HepG2 (cell line): ENCODE data around the gene PSMB8. TPM values are rescaled to one million over a fixed set of nuclear protein-coding genes. Genes with fewer than 3 reads are reported as not detected.

Experiments
- AGO2 ChIP-seq: fragments of 200-400 bp; formaldehyde crosslinking; optimal IDR thresholded peaks from 2 replicates; pipeline ENCODE3; 2017; ENCODE audit warnings: mild to moderate bottlenecking, low read depth, low read length, moderate library complexity
- ARID5B ChIP-seq: IDR thresholded peaks from 2 replicates; pipeline ENCODE4 v1.4.0; 2020; ENCODE audit warnings: mild to moderate bottlenecking, missing genetic modification reagents
- ATF7-NPFF ChIP-seq: sonication (generic); formaldehyde crosslinking; IDR thresholded peaks from 2 replicates; pipeline ENCODE4 v1.8.1; 2023; ENCODE audit warnings: mild to moderate bottlenecking, low read depth, missing genetic modification reagents, moderate library complexity
- DR1 ChIP-seq: sonication (generic); formaldehyde crosslinking; IDR thresholded peaks from 2 replicates; pipeline ENCODE4 v1.8.0; 2021; ENCODE audit warnings: mild to moderate bottlenecking, missing genetic modification reagents, inconsistent platforms
- ELK4 ChIP-seq: sonication (generic); formaldehyde crosslinking; IDR thresholded peaks from 2 replicates; pipeline ENCODE4 v1.9.0; 2021; ENCODE audit warnings: missing genetic modification reagents, borderline replicate concordance
- NFYB ChIP-seq: sonication (generic); formaldehyde crosslinking; IDR thresholded peaks from 2 replicates; pipeline ENCODE4 v1.4.0; 2020; ENCODE audit warnings: missing genetic modification reagents
- NRL ChIP-seq: sonication (generic); formaldehyde crosslinking; IDR thresholded peaks from 2 replicates; pipeline ENCODE4 v1.5.0; 2020; ENCODE audit warnings: missing genetic modification reagents, mild to moderate bottlenecking, moderate library complexity, borderline replicate concordance
- PLRG1 ChIP-seq: fragments of 450-650 bp; conservative IDR thresholded peaks from 2 replicates; pipeline ENCODE4 v1.6.1; 2016
- RCOR2 ChIP-seq: IDR thresholded peaks from 2 replicates; pipeline ENCODE4 v1.6.1; 2016; ENCODE audit warnings: missing biosample characterization, missing genetic modification reagents
- REST ChIP-seq, 2 experiments: IDR thresholded peaks; 2 replicates each; pipeline ENCODE4 v1.6.1; 2011 to 2012; ENCODE audit warnings: low read length in 2 of 2, borderline replicate concordance in 1 of 2, low read depth in 1 of 2, mild to moderate bottlenecking in 1 of 2, moderate library complexity in 1 of 2
- RFX1 ChIP-seq: fragments of 450-650 bp; IDR thresholded peaks from 2 replicates; pipeline ENCODE4 v1.6.1; 2017
- ZBED4 ChIP-seq: sonication (generic); formaldehyde crosslinking; IDR thresholded peaks from 2 replicates; pipeline ENCODE4 v1.4.0; 2020; ENCODE audit warnings: missing genetic modification reagents, borderline replicate concordance
- ZBTB3 ChIP-seq: sonication (generic); formaldehyde crosslinking; IDR thresholded peaks from 2 replicates; pipeline ENCODE4 v1.4.0; 2020; ENCODE audit warnings: low read depth, mild to moderate bottlenecking, moderate library complexity, missing genetic modification reagents, borderline replicate concordance
- ZNF101 ChIP-seq: sonication (generic); formaldehyde crosslinking; IDR thresholded peaks from 2 replicates; pipeline ENCODE4 v1.4.0; 2020; ENCODE audit warnings: mild to moderate bottlenecking, low read depth, missing genetic modification reagents, borderline replicate concordance
- ZNF644 ChIP-seq: IDR thresholded peaks from 2 replicates; pipeline ENCODE4 v1.6.1; 2016; ENCODE audit warnings: low read depth
- polyA plus RNA-seq, 8 experiments: library from polyadenylated mRNA; depleted of rRNA in 3 of 8; stranded (reverse) in 7 of 8; unstranded in 1 of 8; fragments of >200 nt; fragmentation: Illumina TruSeq in 4 of 8; extraction: Trizol in 4 of 8; gene quantifications; 2 replicates each; pipeline versions ENCODE4 v1.2.1 to v1.2.3, GENCODE V29; 2011 to 2016; ENCODE audit warnings: low read depth in 4 of 8, missing spikeins in 1 of 8, mixed read lengths in 1 of 8; ENCODE audit not compliant: insufficient read depth in 1 of 8
- total RNA-seq, 5 experiments: library from RNA; depleted of rRNA; stranded (reverse); fragments of >200 nt; fragmentation: Illumina TruSeq; extraction: Trizol; gene quantifications; 2 replicates each; pipeline ENCODE4 v1.2.3, GENCODE V29; 2016; ENCODE audit warnings: low read depth in 1 of 5

The PSMB8 gene
- total and polyA plus RNA-seq, 2 of the 13 experiments (the other 11 are each of a cell fraction or from before 2014, with no cell fraction given): 30.7 to 64.7 TPM

- TF ChIP-seq ZBED4 (peak; percentile 70; the same call in 1 of the 2 replicates), PLRG1 (no peak), ZNF644 (CRISPR knock-in tag) (no peak), ARID5B (CRISPR knock-in tag) (peak; percentile 82), ELK4 (CRISPR knock-in tag) (0 out of 2 replicates have a peak, but pooled peaks have one; percentile 44), REST (IDR thresholded peaks at IDR 0.05; ENCODE audit: borderline replicate concordance in 1 of 2, low read depth in 1 of 2, low read length in 2 of 2) (no peak), ZBTB3 (no peak), DR1 (CRISPR knock-in tag) (peak; percentile 78), ZNF101 (no peak; the same call in 1 of the 2 replicates), RCOR2 (CRISPR knock-in tag) (no peak; the same call in 1 of the 2 replicates), NFYB (CRISPR knock-in tag) (peak; percentile 16; the same call in 1 of the 2 replicates), RFX1 (no peak), AGO2 (peak; percentile 22), ATF7-NPFF (CRISPR knock-in tag) (peak; percentile 81), NRL (peak; percentile 88)
These were observed 5.5 kb downstream of the PSMB8 start, which contains the start of gene TAP2 (continued) for GRCh38 chr6:32838114-32838958.
